Mucosa of gallbladder (tissue), 1 donor: ENCODE results near the gene MEF2C. TPM values are rescaled to one million over a fixed set of nuclear protein-coding genes. Genes with fewer than 3 reads are reported as not detected.

Experiments
- DNase-seq: peaks from one replicate; pipeline ENCODE4 v3.0.0-alpha.2; 2020; ENCODE audit warnings: low spot score
- total RNA-seq: library from RNA; stranded (reverse); gene quantifications from one replicate; pipeline ENCODE4 v1.2.1, GENCODE V29; 2021
- donor health status: DM: no; HTN: no; CAD: no.

Gene MEF2C
- total RNA-seq, 1 donor from 2014 or later, result 56.9 TPM

GRCh38 chr5:88829054-88829453 is 53.9 kb downstream of the MEF2C start:
- DNase-seq, result no peak

GRCh38 chr5:88827997-88828396 is 55.0 kb downstream of the MEF2C start:
- DNase-seq, result no peak

DNA sequence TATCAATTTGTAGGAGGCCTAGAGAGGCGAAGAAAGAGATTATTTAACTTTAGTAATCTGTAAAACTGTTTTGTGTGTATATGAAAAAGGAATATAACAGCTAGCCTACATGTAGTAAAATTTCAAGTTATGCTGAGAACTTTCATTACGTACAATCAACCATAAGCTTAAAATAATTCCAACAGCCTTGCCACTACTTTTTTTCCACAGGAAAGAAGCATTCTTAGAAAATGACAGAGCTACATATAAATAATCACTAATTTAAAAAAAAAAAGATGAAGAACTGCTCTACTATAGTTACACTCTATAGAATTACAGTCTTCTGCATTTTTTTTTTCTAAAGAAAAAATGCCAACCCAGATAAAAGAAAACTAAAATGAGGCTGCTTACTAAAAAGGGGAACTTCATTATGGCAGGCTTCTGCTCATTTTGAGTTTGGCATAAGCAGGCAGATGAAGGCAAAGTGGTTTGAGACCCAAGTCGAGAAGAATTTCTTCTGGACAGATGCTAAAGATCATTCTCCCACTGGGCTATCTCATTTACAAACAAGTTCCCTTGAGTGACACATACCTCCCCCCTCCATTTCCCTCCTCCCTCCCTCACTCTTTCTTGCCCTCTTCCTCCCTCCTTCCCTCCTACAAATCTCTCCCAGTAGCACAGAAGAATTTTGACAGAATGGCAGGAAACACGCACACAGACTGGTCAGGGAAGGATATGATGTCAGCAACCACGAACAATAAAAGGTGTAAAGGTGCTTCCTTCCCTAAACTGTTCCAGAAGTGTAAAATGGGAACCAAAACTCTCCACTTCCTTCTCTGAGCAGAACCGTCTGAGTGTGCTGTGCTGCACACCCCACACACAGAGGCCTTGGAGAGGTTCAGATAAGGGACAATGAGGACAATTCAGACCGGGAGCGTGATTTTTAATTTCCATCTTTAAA is 56.1 kb downstream of the MEF2C start:
- DNase-seq, result peak; percentile 27

DNA sequence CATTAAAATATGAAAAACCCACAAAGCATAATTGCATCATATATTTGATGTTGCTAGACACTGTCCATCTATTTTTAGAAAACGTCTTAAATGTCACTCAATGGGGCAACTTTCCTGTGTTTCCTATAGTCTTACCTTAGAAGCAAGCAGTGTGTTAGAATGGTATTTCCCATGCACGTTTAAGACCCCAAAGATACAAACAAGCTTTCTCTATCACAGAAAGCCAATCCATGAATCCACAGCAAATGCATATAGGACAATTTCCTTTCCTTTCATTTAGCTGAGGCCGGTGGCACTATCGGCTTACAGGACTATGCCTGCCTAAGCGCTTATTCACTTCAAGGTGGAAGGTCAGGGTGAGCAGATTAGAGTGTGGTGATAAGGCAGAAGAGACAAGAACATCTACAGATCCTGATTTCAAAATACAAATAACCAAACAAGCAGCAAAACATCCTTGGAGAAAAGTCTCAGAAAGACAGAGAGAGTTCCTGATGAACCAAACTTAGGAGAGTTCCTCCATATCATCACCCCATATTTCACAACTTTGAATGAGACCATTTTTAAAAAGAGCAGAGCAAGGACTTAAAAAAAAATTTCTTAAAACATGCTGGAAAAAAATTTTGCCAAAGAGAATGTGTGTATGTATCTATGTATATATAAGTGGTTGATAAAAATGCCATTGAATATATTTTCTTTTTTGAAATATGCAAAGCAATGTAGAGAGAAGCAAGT is 57.2 kb downstream of the MEF2C start:
- peak; percentile 25 for DNase-seq

DNA sequence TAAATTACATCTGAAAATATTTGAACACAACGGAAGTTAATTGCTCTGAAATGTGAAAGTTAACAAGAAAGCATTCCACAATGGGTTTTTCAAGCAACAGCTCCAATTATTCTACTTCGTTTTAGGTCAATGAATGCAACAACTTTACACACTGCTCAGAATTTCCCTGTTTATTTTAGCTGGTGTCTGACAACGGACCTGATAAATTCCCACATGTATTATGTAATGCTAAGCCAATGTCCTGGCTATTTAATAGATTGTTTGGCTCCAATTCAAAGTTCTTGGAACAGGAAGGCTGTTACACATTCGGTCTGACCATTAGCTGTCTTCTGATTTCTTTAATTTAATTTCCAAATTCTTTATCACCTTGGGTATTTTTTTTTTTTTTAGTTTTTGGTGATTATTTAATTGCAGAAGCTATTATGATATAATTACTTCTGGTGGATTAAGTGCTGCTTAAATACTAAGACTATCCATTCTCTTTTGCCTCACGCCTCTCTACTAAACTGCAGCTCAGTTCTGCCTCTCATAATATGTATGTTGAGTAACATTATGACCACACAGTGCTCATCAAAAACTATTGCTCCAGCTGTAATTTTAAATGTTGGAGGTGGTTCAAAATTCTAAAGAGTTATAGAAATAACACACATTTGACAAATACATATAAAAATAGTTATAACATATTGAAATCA is 57.9 kb downstream of the MEF2C start:
- DNase-seq, result peak; percentile 21

GRCh38 chr5:88824141-88824540 is 58.8 kb downstream of the MEF2C start:
- DNase-seq, result no peak

- no peak for DNase-seq
Measured at GRCh38 chr5:88823201-88823600, 59.8 kb downstream of the MEF2C start.

DNA sequence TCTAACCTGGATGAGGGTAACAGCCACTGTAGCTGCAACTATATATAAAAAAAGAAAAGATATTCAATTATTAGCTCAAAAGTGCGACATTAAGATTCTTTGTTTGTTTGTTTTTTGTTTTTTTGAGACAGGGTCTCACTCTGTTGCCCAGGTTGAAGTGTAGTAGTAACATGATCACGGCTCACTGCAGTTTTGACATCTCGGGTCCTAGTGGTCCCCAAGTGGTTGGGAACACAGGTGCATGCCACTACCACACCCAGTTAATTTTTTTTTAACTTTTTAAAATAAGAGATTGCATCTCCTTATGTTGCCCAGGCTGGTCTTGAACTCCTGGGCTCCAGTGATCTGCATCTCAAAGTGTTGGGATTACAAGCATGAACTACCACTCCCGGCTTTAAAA is 61.8 kb downstream of the MEF2C start:
- DNase-seq, result no peak

- DNase-seq, result no peak
Measured at GRCh38 chr5:88820581-88820980, 62.4 kb downstream of the MEF2C start.

GRCh38 chr5:88819301-88819999 is 63.5 kb downstream of the MEF2C start:
- DNase-seq, result no peak

GRCh38 chr5:88818296-88818695 is 64.7 kb downstream of the MEF2C start:
- DNase-seq, result no peak

DNA sequence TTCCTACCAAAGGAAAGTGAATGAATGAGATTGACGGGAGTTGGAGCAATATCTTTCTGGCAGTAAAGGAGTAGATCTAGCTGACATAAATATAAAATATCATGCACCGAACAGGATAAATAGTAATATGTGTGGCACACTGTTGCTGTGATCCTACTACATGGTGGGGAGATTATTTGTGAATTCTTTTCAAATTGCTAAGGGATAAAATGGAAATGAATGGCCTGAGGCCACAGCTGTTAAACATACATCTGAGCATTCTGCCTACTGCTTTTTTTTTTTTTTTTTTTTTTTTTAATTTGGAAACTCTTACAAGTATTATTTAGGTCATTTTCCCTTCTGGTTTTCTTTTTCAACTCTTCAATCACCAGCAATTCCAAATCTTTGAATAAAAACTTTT is 66.8 kb downstream of the MEF2C start:
- DNase-seq, result no peak

DNA sequence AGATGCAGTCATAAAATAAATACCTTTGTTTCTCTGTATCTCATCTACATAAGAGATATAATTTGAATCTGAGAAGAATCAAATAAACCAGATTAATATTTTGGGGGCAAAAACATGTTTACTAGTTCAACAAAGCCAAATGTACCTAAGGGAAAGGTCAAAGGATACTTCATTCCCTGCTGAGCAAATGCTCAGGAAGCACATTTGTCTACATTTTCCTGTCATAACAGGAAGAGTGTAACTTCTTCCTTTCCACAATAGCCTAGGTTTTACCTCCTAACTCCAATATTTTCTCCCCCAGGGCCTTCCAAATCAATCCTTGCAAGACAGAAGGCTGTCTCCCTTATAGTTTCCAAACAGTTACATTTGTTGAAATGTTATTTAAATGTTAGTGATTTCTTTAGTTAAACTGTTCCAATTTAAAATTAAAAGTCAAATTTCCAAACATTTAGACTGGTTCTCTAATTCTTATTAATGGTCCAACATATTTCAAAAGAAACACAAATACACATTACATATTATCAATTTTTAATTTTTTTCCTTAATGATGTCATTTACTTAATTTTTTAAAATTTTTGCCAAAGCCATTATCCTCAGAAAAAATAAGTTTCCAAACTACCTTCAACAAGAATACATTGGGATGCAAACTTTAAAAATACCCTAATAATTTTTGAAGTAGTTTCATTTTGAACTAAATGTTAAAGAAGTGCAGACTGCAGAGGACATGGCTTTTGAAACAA is 67.8 kb downstream of the MEF2C start:
- DNase-seq, result no peak

DNA sequence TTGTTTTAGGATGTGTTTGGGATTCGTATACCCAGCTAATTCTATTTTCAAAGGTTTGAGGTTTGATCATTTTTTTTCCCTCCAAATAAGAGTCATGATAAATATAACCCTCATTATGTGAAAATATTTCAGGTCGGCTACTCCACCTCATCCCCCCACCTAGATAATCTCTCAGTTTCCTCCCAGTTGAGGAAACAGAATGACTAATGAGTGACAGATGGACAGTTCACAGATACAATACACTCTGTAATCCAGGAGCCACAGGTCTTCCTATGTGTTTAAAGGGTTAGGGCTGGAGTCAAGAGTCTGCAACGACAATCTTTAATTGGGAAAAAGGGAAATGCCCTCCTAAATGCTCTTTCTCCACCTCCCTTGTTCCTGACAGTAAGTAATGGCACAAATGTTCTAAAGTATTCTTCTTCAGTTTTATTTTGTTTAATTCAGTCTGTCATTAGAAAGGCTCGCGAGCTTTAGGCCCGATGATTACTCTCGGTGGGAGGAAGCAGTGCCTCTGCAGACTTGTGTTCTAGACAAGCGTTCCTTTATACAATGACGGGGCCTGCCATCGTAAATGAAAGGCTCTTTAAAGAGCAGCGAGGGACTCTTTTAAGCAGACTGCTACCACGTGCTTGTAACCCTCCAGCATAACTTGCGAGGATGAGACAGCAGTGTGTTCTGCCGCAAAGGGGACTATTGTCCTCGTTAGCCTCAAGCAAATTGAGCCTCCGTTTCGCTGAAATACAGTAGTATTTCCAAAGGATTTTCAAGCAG is 69.0 kb downstream of the MEF2C start:
- DNase-seq, result no peak

GRCh38 chr5:88813244-88813643 is 69.7 kb downstream of the MEF2C start:
- no peak for DNase-seq

GRCh38 chr5:88808153-88808552 is 74.8 kb downstream of the MEF2C start:
- no peak for DNase-seq

DNA sequence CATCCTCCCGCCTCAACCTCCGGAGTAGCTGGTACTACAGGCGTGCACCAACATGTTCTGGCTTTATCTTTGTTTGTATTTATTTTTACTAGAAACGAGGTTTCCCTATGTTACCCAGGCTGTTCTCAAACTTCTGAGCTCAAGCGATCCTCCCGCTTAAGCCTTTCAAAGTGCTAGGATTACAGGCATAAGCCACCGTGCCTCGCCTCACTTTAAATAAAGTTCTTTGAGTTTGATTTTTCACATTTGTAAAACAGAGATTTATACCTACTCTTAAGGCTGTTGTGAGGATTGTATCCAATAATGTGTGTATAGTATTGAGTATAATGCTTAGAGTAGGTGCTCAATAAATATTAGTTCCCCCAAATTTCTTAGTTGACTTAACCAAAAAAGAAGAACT is 75.7 kb downstream of the MEF2C start:
- no peak for DNase-seq

- DNase-seq, result no peak
Measured at GRCh38 chr5:88806338-88806737, 76.6 kb downstream of the MEF2C start.

DNA sequence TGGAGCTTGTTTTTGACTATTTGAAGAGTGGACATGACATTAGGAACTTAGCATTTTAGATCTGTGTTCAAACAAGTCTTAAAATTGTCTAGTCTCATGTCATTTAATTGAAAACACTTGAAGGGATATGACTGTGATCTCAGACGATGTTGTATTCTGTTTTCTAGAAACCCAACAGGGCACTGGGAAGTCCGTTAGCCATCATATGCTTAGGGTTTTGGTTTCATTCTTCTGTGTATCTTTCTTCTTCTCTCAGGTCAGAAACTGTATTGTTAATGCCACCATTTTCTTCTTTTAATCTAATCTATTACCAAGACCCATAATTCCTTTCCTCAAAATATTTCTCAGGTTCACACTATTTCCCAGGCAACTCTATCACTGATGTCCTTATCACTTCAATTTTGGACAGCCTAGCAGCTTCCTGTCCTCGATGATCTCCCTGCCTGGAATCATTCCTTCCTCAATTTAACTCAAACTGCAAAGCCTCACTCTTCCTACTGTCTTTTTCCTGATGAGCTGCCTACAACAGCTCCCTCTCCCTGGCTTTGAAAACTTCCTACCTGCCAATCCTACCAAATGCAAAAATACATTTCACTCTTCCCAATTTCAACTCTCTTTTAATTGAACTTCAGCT is 77.7 kb downstream of the MEF2C start:
- no peak for DNase-seq

DNA sequence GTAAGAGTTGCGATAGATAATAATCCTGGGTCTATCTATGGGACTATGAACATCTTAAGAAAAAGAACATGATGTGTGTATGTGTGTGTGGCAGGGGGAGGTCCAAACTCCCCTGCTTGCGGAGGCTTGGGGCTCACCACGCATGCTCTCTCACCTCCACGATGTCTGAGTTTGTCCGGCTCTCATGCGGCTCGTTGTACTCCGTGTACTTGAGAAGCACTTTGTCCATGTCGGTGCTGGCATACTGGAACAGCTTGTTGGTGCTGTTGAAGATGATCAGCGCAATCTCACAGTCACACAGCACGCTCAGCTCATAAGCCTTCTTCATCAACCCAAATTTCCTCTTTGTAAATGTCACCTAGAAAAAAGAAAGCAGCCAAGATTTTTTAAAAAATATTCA is 78.5 kb downstream of the MEF2C start:
- DNase-seq, result no peak
